GM12873 (cell line): Measurements from ENCODE around the gene LRBA.

Experiments
- CTCF ChIP-seq: IDR thresholded peaks from 2 replicates; pipeline ENCODE4 v1.5.1; 2012; ENCODE audit warnings: low read depth, mild to moderate bottlenecking, moderate library complexity, low read length, control low read depth; ENCODE audit not compliant: insufficient read depth; ENCODE audit errors: missing control alignments

Gene LRBA

DNA sequence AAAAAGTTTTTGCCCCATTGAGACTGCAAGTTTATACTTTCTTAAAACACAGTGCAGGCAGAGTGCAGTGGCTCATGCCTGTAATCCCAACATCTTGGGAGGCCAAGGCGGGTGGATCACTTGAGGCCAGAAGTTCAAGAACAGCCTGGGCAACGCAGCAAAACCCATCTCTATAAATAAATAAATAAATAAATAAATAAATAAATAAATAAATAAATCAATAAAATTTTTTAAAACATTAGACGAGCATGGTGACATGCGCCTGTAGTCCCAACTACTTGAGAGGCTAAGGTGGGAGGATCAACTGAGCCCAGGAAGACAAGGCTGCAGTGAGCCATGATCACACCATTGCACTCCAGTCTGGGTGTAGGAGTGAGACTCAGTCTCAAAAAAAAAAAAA lies 213.3 kb downstream of the LRBA start:
- no peak for TF ChIP-seq CTCF

DNA sequence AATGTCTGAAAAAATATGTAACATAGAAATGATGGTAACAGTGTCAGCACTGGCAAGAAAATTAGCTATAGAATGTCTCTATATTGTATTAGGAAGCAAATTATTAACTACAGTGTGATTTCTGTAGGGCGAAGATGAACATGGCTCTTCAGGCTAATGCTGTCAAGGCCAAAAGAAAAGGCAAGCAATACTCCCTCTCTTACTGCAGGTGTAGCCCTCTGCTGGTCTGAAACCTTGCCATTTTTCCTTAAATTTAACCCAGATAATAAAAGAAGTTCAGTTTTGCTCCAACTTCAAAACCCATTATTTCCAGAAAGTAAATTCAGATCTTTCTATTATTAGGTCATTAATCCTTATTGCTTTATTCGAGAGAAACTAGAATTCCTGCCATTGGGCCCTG lies 215.9 kb downstream of the LRBA start:
- peak; percentile 10 for TF ChIP-seq CTCF

- TF ChIP-seq CTCF, result no peak
Measured at GRCh38 chr4:150794706-150795105, 220.4 kb downstream of the LRBA start.

- TF ChIP-seq CTCF, result no peak
Measured at GRCh38 chr4:150789864-150790263, 225.2 kb downstream of the LRBA start.

- no peak for TF ChIP-seq CTCF
Measured at GRCh38 chr4:150784939-150785338, 230.1 kb downstream of the LRBA start.

- no peak for TF ChIP-seq CTCF
Measured at GRCh38 chr4:150784305-150784704, 230.8 kb downstream of the LRBA start.

- no peak for TF ChIP-seq CTCF
Measured at GRCh38 chr4:150782921-150783320, 232.2 kb downstream of the LRBA start.
